ENCODE results near the gene SMCO4. TPM values are rescaled to one million over a fixed set of nuclear protein-coding genes. Genes with fewer than 3 reads are reported as not detected.
"Not testable (repeated sequence)": the region's sequence is repeated elsewhere in the genome, so short reads cannot be mapped to it uniquely, and the experiment has no call there.

Gene SMCO4
- total RNA-seq, 2 experiments from 2014 or later = 23.7 to 26.8 TPM

GRCh38 chr11:93477684-93478234 lies 65.4 kb downstream of the SMCO4 start:
- intact Hi-C loops (cut with micrococcal nuclease) = no loop called here
- CTCF ChIA-PET = no interaction called here
- H3K36me3 Mint-ChIP-seq (ENCODE audit: low read depth) = peaks cover 4% of the 10 kb centered on the region
- no peak overlapping the region for H3K27ac Mint-ChIP-seq
- DNase-seq = no peak
- H3K4me3 Mint-ChIP-seq = no peak overlapping the region
- no peaks in the 10 kb centered on the region for H3K4me1 Mint-ChIP-seq (ENCODE audit: low read depth)
- no peaks in the 10 kb centered on the region for H3K27me3 Mint-ChIP-seq (ENCODE audit: low read depth)
- no peaks in the 10 kb centered on the region for H3K9me3 Mint-ChIP-seq

GRCh38 chr11:93476796-93477195 lies 66.4 kb downstream of the SMCO4 start:
- Mint-ChIP-seq H3K4me1 (ENCODE audit: low read depth) (no peaks in the 10 kb centered on the region), H3K36me3 (ENCODE audit: low read depth) (peaks cover 2% of the 10 kb centered on the region), H3K4me3 (no peak overlapping the region), H3K9me3 (no peaks in the 10 kb centered on the region), H3K27ac (no peak overlapping the region), H3K27me3 (ENCODE audit: low read depth) (no peaks in the 10 kb centered on the region)
- DNase-seq = no peak
- CTCF ChIA-PET = no interaction called here
- intact Hi-C loops (cut with micrococcal nuclease) = no loop called here

- no peaks in the 10 kb centered on the region for H3K4me1 Mint-ChIP-seq (ENCODE audit: low read depth)
- H3K27me3 Mint-ChIP-seq (ENCODE audit: low read depth) = no peaks in the 10 kb centered on the region
- H3K9me3 Mint-ChIP-seq = no peaks in the 10 kb centered on the region
- H3K27ac Mint-ChIP-seq = no peak overlapping the region
- CTCF ChIA-PET = no interaction called here
- intact Hi-C loops (cut with micrococcal nuclease) = no loop called here
- no peak overlapping the region for H3K4me3 Mint-ChIP-seq
- DNase-seq = no peak
- no peaks in the 10 kb centered on the region for H3K36me3 Mint-ChIP-seq (ENCODE audit: low read depth)
These were observed 69.1 kb downstream of the SMCO4 start for GRCh38 chr11:93474123-93474522.

DNA sequence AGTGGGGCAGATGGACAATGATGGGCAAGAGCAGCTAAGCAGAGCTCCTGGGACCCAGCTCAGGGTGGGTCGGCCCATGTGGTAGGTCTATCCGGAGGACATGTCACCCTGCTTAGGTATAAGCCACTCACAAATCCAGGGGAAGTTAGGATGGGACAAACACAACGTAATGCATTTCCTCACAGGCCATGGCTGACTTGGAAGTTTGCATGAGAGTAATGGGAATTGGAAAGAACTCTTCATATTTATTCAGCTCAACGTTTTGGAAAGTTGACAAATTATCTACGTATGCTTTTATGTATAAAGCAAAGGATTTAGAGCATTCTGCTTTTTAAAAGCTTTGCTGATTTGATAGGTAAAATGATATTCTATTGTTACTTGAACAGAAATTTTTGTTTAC lies 74.9 kb downstream of the SMCO4 start:
- CTCF ChIA-PET = no interaction called here
- no peak for DNase-seq
- no peaks in the 10 kb centered on the region for H3K27me3 Mint-ChIP-seq (ENCODE audit: low read depth)
- no peaks in the 10 kb centered on the region for H3K9me3 Mint-ChIP-seq
- H3K4me3 Mint-ChIP-seq = no peak overlapping the region
- intact Hi-C loops (cut with micrococcal nuclease) = no loop called here
- no peak overlapping the region for H3K27ac Mint-ChIP-seq
- no peaks in the 10 kb centered on the region for H3K36me3 Mint-ChIP-seq (ENCODE audit: low read depth)
- no peaks in the 10 kb centered on the region for H3K4me1 Mint-ChIP-seq (ENCODE audit: low read depth)

DNA sequence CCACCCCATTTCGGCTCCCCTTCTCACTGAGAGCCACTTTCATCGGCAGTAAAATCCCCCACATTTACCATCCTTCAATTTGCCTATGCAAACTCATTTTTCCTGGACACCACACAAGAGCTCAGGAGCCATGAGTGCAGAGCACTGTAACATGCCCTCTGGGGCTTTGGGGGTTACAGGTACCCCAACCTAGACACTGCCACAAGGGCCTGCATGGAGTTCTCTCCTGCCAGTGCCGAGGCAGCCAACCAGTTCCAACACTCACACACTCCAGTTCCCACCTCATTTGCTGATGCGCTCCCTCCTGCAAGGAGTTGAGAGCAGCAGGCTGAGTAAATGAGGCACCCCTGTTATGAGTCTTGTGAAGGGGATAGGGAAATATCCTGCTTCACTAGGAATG lies 76.1 kb downstream of the SMCO4 start:
- no peak for DNase-seq
- Mint-ChIP-seq H3K36me3 (ENCODE audit: low read depth) (no peaks in the 10 kb centered on the region), H3K4me1 (ENCODE audit: low read depth) (no peaks in the 10 kb centered on the region), H3K27me3 (ENCODE audit: low read depth) (no peaks in the 10 kb centered on the region), H3K27ac (no peak overlapping the region), H3K4me3 (no peak overlapping the region), H3K9me3 (peaks cover 2% of the 10 kb centered on the region)
- CTCF ChIA-PET = no interaction called here
- intact Hi-C loops (cut with micrococcal nuclease) = no loop called here

GRCh38 chr11:93464927-93465540 lies 78.2 kb downstream of the SMCO4 start:
- Mint-ChIP-seq H3K27me3 (ENCODE audit: low read depth) (no peaks in the 10 kb centered on the region), H3K27ac (no peak overlapping the region), H3K9me3 (peaks cover 2% of the 10 kb centered on the region), H3K36me3 (ENCODE audit: low read depth) (no peaks in the 10 kb centered on the region), H3K4me1 (ENCODE audit: low read depth) (no peaks in the 10 kb centered on the region), H3K4me3 (no peak overlapping the region)
- intact Hi-C loops (cut with micrococcal nuclease) = no loop called here
- DNase-seq = no peak
- CTCF ChIA-PET = no interaction called here

- H3K4me3 Mint-ChIP-seq; H3K4me1 Mint-ChIP-seq (ENCODE audit: low read depth); intact Hi-C loops (cut with micrococcal nuclease); H3K9me3 Mint-ChIP-seq; H3K27me3 Mint-ChIP-seq (ENCODE audit: low read depth); H3K27ac Mint-ChIP-seq; CTCF ChIA-PET; DNase-seq; H3K36me3 Mint-ChIP-seq (ENCODE audit: low read depth): not testable (repeated sequence)
These were observed 79.5 kb downstream of the SMCO4 start for GRCh38 chr11:93463666-93464065.

GRCh38 chr11:93458286-93458685 lies 84.9 kb downstream of the SMCO4 start:
- Mint-ChIP-seq H3K9me3 (peaks cover 2% of the 10 kb centered on the region), H3K4me1 (ENCODE audit: low read depth) (no peaks in the 10 kb centered on the region), H3K27ac (no peak overlapping the region), H3K27me3 (ENCODE audit: low read depth) (peaks cover 3% of the 10 kb centered on the region), H3K36me3 (ENCODE audit: low read depth) (peaks cover 2% of the 10 kb centered on the region), H3K4me3 (no peak overlapping the region)
- CTCF ChIA-PET = no interaction called here
- no peak for DNase-seq
- intact Hi-C loops (cut with micrococcal nuclease) = no loop called here

DNA sequence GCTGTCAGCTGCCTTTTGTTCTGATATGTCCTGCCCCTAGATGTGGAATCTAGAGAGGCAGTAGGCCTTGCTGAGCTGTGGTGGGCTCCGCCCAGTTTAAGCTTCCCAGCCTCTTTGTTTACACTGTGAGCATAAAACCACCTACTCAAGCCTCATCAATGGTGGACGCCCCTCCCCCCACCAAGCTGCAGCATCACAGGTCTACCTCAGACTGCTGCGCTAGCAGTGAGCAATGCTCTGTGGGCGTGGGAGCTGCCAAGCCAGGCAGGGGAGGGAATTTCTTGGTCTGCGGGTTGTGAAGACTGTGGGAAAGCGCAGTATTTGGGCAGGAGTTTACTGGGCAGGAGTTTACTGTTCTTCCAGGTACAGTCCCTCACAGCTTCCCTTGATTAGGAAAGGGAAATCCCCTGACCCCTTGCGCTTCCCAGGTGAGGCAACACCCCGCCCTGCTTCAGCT lies 98.5 kb downstream of the SMCO4 start:
- no peaks in the 10 kb centered on the region for H3K4me1 Mint-ChIP-seq (ENCODE audit: low read depth)
- CTCF ChIA-PET = no interaction called here
- no peak overlapping the region for H3K27ac Mint-ChIP-seq
- H3K4me3 Mint-ChIP-seq = no peak overlapping the region
- intact Hi-C loops (cut with micrococcal nuclease) = no loop called here
- peaks cover 17% of the 10 kb centered on the region for H3K27me3 Mint-ChIP-seq (ENCODE audit: low read depth)
- peak; percentile 6 for DNase-seq
- H3K9me3 Mint-ChIP-seq = peaks cover 2% of the 10 kb centered on the region
- H3K36me3 Mint-ChIP-seq (ENCODE audit: low read depth) = no peaks in the 10 kb centered on the region

GRCh38 chr11:93443232-93443631 lies 100.0 kb downstream of the SMCO4 start:
- H3K4me1 Mint-ChIP-seq (ENCODE audit: low read depth); H3K9me3 Mint-ChIP-seq; DNase-seq; intact Hi-C loops (cut with micrococcal nuclease); CTCF ChIA-PET; H3K4me3 Mint-ChIP-seq; H3K27ac Mint-ChIP-seq; H3K36me3 Mint-ChIP-seq (ENCODE audit: low read depth): not testable (repeated sequence)
- peaks cover 13% of the 10 kb centered on the region for H3K27me3 Mint-ChIP-seq (ENCODE audit: low read depth)

DNA sequence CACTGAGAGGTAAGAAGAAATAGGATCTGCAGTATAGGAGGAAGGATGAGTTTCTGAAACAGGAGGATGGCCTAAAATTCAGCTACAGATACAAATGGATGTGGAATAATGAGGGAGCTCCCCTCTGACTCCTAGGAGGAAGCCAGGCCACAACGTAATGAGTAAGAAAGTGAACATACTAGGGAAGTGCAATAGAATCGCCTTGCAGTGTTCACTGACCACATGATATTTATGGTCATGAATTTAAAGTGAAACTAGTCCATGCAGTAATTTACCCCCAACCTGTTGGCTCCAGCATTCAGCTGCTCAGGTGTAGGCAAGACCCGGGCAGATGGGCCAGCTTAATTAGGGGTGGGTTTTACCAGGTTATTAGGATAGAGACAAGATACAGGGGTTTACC lies 110.9 kb downstream of the SMCO4 start:
- Mint-ChIP-seq H3K36me3 (ENCODE audit: low read depth) (no peaks in the 10 kb centered on the region), H3K27ac (no peak overlapping the region)
- CTCF ChIA-PET = interaction anchor here (0.6 kb wide), 1 partner anchor 97 kb away, joined by 5 read pairs; no protein-coding TSS in a partner anchor

More for the DNA sequence above, 110.9 kb downstream of the SMCO4 start:
- H3K27me3 Mint-ChIP-seq (ENCODE audit: low read depth) = no peaks in the 10 kb centered on the region
- H3K9me3 Mint-ChIP-seq = no peaks in the 10 kb centered on the region
- no peak for DNase-seq
- no peak overlapping the region for H3K4me3 Mint-ChIP-seq
- intact Hi-C loops (cut with micrococcal nuclease) = no loop called here
- H3K4me1 Mint-ChIP-seq (ENCODE audit: low read depth) = no peaks in the 10 kb centered on the region
